AG04449 (cell line): ENCODE results near the gene GANAB.

ENCODE experiments used
- CTCF ChIA-PET: fragments of 350-600 bp; formaldehyde crosslinking; extraction: SDS; loops from one replicate; lab custom pipeline; 2021; ENCODE audit warnings: antibody characterized with exemption; lab: Yijun Ruan, JAX
- POLR2A ChIA-PET: fragments of 400-600, 350-600 bp; formaldehyde crosslinking; extraction: SDS; loops from one replicate; lab custom pipeline; 2020; ENCODE audit warnings: antibody characterized with exemption, inconsistent platforms; lab: Yijun Ruan, JAX
- DNase-seq: peaks from one replicate; pipeline ENCODE4 v3.0.0-alpha.2; 2010; ENCODE audit warnings: low read depth, low spot score
- H3K4me3 ChIP-seq: 2 replicates; pipeline ENCODE4 v1.5.1; 2011; ENCODE audit warnings: low read depth, mild to moderate bottlenecking, control low read depth, low read length
- TF ChIP-seq, protein P1 (sequence below): IDR thresholded peaks from one replicate; pipeline ENCODE4 v1.5.1; 2011; ENCODE audit warnings: mild to moderate bottlenecking, moderate library complexity, low read length, control low read depth, inconsistent platforms; ENCODE audit not compliant: insufficient read depth; ENCODE audit errors: missing control alignments

Gene GANAB

DNA sequence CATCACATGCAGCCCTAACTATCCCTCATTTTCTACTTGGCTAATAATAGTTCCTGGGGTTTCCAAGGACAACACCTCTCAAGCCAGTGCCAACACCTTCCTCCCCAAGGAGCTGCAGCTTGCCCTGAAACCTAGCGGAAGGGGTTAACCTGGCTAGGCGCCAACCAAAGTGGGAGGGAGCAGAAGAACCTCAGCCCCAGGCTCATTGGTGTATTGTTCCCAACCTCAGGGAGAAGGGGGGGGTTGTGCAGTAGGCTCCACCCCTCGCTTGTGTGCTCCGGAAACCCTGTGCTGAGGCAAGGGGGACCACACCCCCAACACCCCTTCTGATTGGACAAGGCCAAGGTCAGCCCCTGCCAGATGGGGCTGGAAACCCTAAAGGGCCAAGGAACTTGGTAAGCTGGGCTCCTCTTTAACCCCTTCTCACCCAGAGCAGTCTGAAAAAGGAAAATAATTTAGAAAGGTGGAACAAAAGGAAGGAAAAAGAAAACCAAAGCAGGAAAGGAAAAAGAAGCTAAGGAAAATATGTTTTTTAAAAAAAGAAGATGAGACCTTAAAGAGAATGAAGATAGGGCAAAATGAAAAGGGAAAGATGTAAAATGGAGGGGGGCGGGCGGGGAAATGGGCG lies 47.2 kb downstream of the GANAB start:
- DNase-seq, result peak; percentile 87
- TF ChIP-seq, protein P1, sequence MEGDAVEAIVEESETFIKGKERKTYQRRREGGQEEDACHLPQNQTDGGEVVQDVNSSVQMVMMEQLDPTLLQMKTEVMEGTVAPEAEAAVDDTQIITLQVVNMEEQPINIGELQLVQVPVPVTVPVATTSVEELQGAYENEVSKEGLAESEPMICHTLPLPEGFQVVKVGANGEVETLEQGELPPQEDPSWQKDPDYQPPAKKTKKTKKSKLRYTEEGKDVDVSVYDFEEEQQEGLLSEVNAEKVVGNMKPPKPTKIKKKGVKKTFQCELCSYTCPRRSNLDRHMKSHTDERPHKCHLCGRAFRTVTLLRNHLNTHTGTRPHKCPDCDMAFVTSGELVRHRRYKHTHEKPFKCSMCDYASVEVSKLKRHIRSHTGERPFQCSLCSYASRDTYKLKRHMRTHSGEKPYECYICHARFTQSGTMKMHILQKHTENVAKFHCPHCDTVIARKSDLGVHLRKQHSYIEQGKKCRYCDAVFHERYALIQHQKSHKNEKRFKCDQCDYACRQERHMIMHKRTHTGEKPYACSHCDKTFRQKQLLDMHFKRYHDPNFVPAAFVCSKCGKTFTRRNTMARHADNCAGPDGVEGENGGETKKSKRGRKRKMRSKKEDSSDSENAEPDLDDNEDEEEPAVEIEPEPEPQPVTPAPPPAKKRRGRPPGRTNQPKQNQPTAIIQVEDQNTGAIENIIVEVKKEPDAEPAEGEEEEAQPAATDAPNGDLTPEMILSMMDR, result no peak
- POLR2A ChIA-PET, result interaction anchor here (0.6 to 2.9 kb wide), 4 partner anchors 7 to 66 kb away, joined by 3 to 33 read pairs (median 4); partner anchors contain the start of genes C11orf98, CSKMT, EEF1G and INTS5
- H3K4me3 ChIP-seq, result peak overlapping the region; percentile 82
- CTCF ChIA-PET, result interaction anchor here (0.7 to 6.5 kb wide), 7 partner anchors 9 to 205 kb away, joined by 3 to 59 read pairs (median 4); partner anchors contain the start of genes EML3 and ROM1

DNA sequence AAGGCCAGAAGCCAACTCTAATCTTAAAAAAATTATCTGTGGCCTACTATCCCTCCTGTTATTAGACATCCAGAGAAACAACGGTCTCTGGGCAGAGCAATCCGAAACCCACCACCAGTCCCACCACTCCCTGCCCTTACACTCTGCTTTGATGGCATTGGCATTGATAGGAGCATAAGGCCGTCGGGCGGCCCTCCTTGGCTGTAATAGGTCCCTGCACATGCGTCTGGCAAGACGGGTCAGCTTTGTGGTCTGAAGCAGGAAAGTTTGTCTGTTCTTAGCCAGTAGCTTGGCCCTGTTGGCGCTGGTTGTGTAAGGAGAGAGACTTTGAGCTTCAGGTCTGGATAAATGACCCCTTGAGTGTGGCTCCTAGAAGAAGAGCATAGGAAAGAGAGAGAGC lies 51.3 kb downstream of the GANAB start:
- no peak for DNase-seq
- TF ChIP-seq, protein P1, result no peak
- no peak overlapping the region for H3K4me3 ChIP-seq
- ChIA-PET CTCF (interaction anchor here (1.3 to 6.8 kb wide), 5 partner anchors 13 to 200 kb away, joined by 3 to 95 read pairs (median 21); partner anchors contain the start of genes EML3 and ROM1), POLR2A (no interaction called here)

DNA sequence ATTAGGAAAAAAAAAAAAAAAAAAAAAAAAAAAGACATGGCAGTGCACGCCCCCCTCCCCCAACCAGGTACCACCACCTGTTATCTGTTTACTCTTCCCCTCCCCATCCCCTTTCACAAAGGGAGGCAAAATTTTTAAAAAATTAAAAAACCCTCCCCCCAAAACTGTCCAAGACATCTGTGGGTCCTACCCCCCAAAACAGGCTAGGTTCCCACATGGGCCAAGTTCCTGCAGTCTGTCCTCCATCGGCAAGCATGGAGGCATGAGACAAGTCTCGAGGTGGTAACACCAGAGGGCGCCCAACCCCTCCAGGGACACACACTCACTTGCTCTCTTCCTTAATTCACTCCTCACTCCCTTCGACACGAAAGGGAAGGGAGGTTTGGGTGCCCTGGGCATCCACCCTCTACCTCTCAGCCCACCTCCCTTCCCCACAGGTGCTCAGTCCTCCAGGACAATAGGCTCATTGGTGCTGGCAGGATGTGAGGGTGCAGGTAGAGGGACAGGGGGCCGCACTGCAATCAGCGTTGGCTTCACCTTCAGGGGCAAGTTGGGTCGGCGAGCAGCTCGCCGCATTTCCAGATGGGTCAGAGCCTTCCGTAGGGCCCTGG lies 52.9 kb downstream of the GANAB start:
- ChIA-PET POLR2A (interaction anchor here (1.2 to 3.1 kb wide), 2 partner anchors 19 to 29 kb away, joined by 5 to 65 read pairs; partner anchors contain the start of genes B3GAT3 and EEF1G), CTCF (interaction anchor here (0.7 to 6.8 kb wide), 16 partner anchors 8 to 198 kb away, joined by 3 to 95 read pairs (median 4); partner anchors contain the start of genes B3GAT3, EEF1G, EML3 and MTA2)
- H3K4me3 ChIP-seq, result no peak overlapping the region
- TF ChIP-seq, protein P1, result peak; percentile 82
- DNase-seq, result no peak

DNA sequence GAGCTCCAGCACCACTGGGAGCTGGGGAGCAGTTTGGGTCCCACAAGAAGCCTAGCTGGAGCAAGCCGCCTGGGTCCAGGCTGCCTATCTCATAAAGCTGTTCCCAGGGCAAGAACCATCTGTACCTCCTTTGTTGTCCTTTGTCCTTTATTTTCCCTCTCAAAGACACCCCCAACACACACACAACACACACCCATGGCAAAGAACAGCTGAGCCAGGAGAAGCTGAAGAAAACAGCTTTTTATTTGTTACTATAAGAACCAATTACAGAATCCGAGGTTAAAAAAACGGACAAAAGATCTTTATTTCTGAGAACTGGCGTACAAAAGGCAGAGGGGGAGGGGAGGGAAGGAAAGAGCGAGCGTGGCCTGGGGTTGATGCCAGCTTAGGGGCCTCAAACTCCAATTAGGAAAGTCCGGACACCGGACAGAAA lies 53.4 kb downstream of the GANAB start:
- CTCF ChIA-PET, result interaction anchor here (1.0 to 6.8 kb wide), 13 partner anchors 9 to 197 kb away, joined by 3 to 95 read pairs (median 7); partner anchors contain the start of genes B3GAT3, EEF1G, EML3 and MTA2
- POLR2A ChIA-PET, result interaction anchor here (1.2 to 3.1 kb wide), 5 partner anchors 8 to 73 kb away, joined by 5 to 65 read pairs (median 33); partner anchors contain the start of genes B3GAT3, C11orf98, CSKMT and EEF1G
- H3K4me3 ChIP-seq, result no peak overlapping the region
- DNase-seq, result no peak
- TF ChIP-seq, protein P1, result no peak

DNA sequence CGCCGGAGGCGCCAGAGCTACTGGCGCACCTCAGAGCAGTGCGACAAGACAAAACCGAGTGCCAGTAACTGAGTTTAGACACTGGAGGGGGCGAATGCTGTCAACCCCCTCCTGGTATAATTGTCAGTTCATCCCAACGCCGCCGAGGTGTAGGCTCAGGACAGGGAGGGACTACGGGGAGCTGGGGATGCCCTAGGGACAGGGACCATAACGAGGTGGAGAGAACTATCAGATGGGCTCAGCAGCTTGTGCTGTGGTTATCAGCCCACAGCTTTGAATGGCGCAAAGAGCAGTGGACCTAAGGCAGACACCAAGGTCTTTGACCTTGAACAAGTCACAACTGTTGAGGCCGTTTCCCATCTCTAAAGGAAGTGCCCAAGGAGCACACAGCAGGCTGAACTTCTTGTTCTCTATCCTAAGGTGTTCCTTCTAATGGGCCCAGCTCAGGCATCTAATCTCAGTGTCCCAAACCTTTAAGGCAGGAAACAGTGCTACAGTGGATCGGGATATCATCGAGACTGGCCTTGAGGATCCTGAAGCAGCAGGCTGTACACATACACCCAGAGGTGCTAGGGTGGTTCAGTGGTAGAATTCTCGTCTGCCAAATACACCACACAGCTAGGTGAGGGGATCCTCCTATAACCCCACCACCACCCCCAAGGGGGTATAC lies 54.1 kb downstream of the GANAB start:
- ChIA-PET POLR2A (interaction anchor here (0.6 to 3.1 kb wide), 30 partner anchors 9 to 280 kb away, joined by 3 to 65 read pairs (median 6); partner anchors contain the start of genes AHNAK, B3GAT3, C11orf98 and CSKMT), CTCF (interaction anchor here (0.7 to 6.8 kb wide), 25 partner anchors 9 to 271 kb away, joined by 3 to 95 read pairs (median 4); partner anchors contain the start of genes B3GAT3, C11orf98, CSKMT and EEF1G)
- no peak for DNase-seq
- TF ChIP-seq, protein P1, result no peak
- H3K4me3 ChIP-seq, result peak overlapping the region; percentile 66
